ENCODE measurements around the gene ZP1.
A peak's percentile ranks its signal among the peaks of the same experiment; 100 is the strongest.

The ZP1 gene

DNA sequence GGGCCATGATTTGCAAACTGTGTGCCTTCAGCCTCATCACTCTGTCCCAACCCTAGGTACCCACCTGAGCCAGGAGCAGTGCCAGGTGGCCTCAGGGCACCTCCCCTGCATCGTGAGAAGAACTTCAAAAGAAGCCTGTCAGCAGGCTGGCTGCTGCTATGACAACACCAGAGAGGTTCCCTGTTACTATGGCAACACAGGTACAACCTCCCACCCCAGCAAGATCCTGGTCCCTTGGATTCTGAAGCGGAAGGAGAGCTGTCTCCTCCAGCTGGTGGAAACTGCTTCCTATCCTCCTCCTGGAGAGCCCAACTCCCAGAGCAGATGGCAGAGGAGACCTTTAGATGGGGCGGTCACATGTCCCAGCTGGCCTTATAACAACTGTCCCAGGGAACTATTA lies 2.9 kb downstream of the ZP1 start:
- Histone ChIP-seq H3F3A (ENCODE audit: low read depth) (no peaks in the 10 kb centered on the region), H2AFZ (ENCODE audit: low read length) (no peak overlapping the region), H3K9me2 (replicated peaks; ENCODE audit: low read depth, low read length) (no peaks in the 10 kb centered on the region), H3K4me1 (ENCODE audit: insufficient read depth, low read length, poor library complexity, severe bottlenecking) (peaks cover 73% of the 10 kb centered on the region), H3K9ac (ENCODE audit: low read depth, low read length, poor library complexity, severe bottlenecking) (peak overlapping the region; percentile 49), H3K4me3 (ENCODE audit: low read length, poor library complexity, severe bottlenecking) (peak overlapping the region; percentile 47), H3K27me3 (ENCODE audit: insufficient read depth, low read length, poor library complexity, severe bottlenecking) (no peaks in the 10 kb centered on the region), H3K79me2 (ENCODE audit: insufficient read depth, low read length) (no peaks in the 10 kb centered on the region), H4K20me1 (ENCODE audit: insufficient read depth, low read length, poor library complexity, severe bottlenecking) (no peaks in the 10 kb centered on the region), H3K9me3 (ENCODE audit: insufficient read depth, low read depth, low read length) (no peaks in the 10 kb centered on the region), H3K36me3 (ENCODE audit: insufficient read depth, low read length) (no peaks in the 10 kb centered on the region), H3K4me2 (ENCODE audit: low read depth, low read length, poor library complexity, severe bottlenecking) (peak overlapping the region; percentile 66)
- TF ChIP-seq, protein P1, sequence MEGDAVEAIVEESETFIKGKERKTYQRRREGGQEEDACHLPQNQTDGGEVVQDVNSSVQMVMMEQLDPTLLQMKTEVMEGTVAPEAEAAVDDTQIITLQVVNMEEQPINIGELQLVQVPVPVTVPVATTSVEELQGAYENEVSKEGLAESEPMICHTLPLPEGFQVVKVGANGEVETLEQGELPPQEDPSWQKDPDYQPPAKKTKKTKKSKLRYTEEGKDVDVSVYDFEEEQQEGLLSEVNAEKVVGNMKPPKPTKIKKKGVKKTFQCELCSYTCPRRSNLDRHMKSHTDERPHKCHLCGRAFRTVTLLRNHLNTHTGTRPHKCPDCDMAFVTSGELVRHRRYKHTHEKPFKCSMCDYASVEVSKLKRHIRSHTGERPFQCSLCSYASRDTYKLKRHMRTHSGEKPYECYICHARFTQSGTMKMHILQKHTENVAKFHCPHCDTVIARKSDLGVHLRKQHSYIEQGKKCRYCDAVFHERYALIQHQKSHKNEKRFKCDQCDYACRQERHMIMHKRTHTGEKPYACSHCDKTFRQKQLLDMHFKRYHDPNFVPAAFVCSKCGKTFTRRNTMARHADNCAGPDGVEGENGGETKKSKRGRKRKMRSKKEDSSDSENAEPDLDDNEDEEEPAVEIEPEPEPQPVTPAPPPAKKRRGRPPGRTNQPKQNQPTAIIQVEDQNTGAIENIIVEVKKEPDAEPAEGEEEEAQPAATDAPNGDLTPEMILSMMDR (conservative IDR thresholded peaks at IDR 0.05; ENCODE audit: low read length) = no peak
- TF ChIP-seq EZH2phosphoT487 (IDR thresholded peaks at IDR 0.05; ENCODE audit: borderline replicate concordance) = no peak

DNA sequence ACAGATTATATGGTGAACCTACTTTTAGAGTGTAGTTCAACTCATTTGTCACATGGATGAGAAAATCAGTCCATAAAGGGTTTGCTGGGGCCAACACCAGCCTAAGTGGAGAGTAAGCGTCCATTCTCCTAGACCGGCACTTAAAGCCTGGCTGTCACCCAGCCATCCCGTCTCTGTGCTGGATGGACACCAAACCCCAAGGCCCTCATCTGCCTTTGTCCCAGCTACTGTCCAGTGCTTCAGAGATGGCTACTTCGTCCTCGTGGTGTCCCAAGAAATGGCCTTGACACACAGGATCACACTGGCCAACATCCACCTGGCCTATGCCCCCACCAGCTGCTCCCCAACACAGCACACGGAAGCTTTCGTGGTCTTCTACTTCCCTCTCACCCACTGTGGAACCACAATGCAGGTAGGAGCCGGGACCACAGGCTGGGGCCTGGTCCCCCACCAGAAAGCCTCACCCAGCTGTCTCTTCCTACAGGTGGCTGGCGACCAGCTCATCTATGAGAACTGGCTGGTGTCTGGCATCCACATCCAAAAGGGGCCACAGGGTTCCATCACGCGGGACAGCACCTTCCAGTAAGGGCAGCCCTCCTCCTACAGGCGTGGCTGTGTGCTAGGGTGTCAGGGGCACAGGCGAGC lies 3.5 kb downstream of the ZP1 start:
- no peaks in the 10 kb centered on the region for H4K20me1 ChIP-seq (ENCODE audit: insufficient read depth, low read length, poor library complexity, severe bottlenecking)
- H3K27me3 ChIP-seq (ENCODE audit: insufficient read depth, low read length, poor library complexity, severe bottlenecking) = no peaks in the 10 kb centered on the region
- H3K4me2 ChIP-seq (ENCODE audit: low read depth, low read length, poor library complexity, severe bottlenecking) = peak overlapping the region; percentile 66
- peak overlapping the region; percentile 47 for H3K4me3 ChIP-seq (ENCODE audit: low read length, poor library complexity, severe bottlenecking)
- no peaks in the 10 kb centered on the region for H3K36me3 ChIP-seq (ENCODE audit: insufficient read depth, low read length)
- H3K9me3 ChIP-seq (ENCODE audit: insufficient read depth, low read depth, low read length) = no peaks in the 10 kb centered on the region
- peaks cover 70% of the 10 kb centered on the region for H3K4me1 ChIP-seq (ENCODE audit: insufficient read depth, low read length, poor library complexity, severe bottlenecking)
- H2AFZ ChIP-seq (ENCODE audit: low read length) = no peak overlapping the region
- H3F3A ChIP-seq (ENCODE audit: low read depth) = no peaks in the 10 kb centered on the region
- no peaks in the 10 kb centered on the region for H3K79me2 ChIP-seq (ENCODE audit: insufficient read depth, low read length)
- H3K9me2 ChIP-seq (replicated peaks; ENCODE audit: low read depth, low read length) = no peaks in the 10 kb centered on the region
- H3K9ac ChIP-seq (ENCODE audit: low read depth, low read length, poor library complexity, severe bottlenecking) = peak overlapping the region; percentile 49
- TF ChIP-seq EZH2phosphoT487 (IDR thresholded peaks at IDR 0.05; ENCODE audit: borderline replicate concordance) = no peak
- TF ChIP-seq, protein P1 (conservative IDR thresholded peaks at IDR 0.05; ENCODE audit: low read length) = no peak

DNA sequence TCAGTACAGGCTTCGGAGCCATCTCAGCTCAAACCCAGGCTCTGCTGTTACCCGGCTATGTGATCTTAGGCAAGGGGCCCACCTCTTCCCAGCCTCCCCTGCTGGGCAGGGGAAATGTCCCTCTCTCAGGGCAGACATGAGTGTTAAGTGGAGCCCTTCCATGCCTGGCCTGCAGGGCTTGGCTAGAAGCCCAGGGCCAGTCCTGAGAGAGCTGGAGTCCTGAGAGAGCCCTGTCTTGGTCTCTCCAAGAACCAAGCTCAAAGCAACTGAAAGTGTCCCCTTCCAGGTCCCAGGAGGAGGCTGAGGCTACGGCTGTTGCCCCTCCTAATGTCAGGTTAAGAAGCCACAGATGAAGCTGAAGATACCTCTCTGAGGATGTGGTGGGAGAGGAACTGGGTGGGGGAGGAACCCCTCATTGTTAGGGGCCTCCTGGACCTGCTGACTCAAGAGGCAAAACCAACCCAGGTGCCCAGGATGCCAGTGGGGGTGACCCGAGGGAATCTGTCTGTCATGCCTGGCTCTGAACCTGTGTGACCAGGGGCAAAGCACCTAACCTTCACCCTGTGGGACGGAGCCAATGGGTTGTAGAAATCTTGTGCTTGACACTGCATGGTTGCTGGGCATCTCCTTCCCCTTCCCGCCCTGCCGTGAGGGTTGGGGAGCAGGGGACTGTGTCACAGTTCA lies 4.2 kb downstream of the ZP1 start:
- Histone ChIP-seq H3K27me3 (ENCODE audit: insufficient read depth, low read length, poor library complexity, severe bottlenecking) (no peaks in the 10 kb centered on the region), H3K4me1 (ENCODE audit: insufficient read depth, low read length, poor library complexity, severe bottlenecking) (peaks cover 74% of the 10 kb centered on the region), H2AFZ (ENCODE audit: low read length) (no peak overlapping the region), H4K20me1 (ENCODE audit: insufficient read depth, low read length, poor library complexity, severe bottlenecking) (no peaks in the 10 kb centered on the region), H3K4me3 (ENCODE audit: low read length, poor library complexity, severe bottlenecking) (peak overlapping the region; percentile 47), H3K9me2 (replicated peaks; ENCODE audit: low read depth, low read length) (no peaks in the 10 kb centered on the region), H3K36me3 (ENCODE audit: insufficient read depth, low read length) (no peaks in the 10 kb centered on the region), H3K4me2 (ENCODE audit: low read depth, low read length, poor library complexity, severe bottlenecking) (peak overlapping the region; percentile 66), H3K79me2 (ENCODE audit: insufficient read depth, low read length) (no peaks in the 10 kb centered on the region), H3K9ac (ENCODE audit: low read depth, low read length, poor library complexity, severe bottlenecking) (peak overlapping the region; percentile 49), H3K9me3 (ENCODE audit: insufficient read depth, low read depth, low read length) (no peaks in the 10 kb centered on the region), H3F3A (ENCODE audit: low read depth) (no peaks in the 10 kb centered on the region)
- TF ChIP-seq, protein P1 (conservative IDR thresholded peaks at IDR 0.05; ENCODE audit: low read length) = no peak
- TF ChIP-seq EZH2phosphoT487 (IDR thresholded peaks at IDR 0.05; ENCODE audit: borderline replicate concordance) = no peak
